CD4-positive, alpha-beta T cell treated with Interleukin-15 for 4 hours (primary cell): ENCODE results near the gene CDH8.
"Not testable (repeated sequence)": the region's sequence is repeated elsewhere in the genome, so short reads cannot be mapped to it uniquely, and the experiment has no call there.

ENCODE experiments used
- DNase-seq: peaks from one replicate; pipeline ENCODE4 v3.0.0-alpha.2; 2020; ENCODE audit warnings: low spot score

CDH8 gene

GRCh38 chr16:61934601-61935000 is 101.6 kb downstream of the CDH8 start:
- DNase-seq, result no peak

- DNase-seq, result no peak
These were observed 106.5 kb downstream of the CDH8 start for GRCh38 chr16:61929776-61930175.

- DNase-seq, result no peak
These were observed 109.5 kb downstream of the CDH8 start for GRCh38 chr16:61926766-61927165.

- DNase-seq, result no peak
These were observed 112.6 kb downstream of the CDH8 start for GRCh38 chr16:61923629-61924028.

GRCh38 chr16:61921373-61921772 is 114.9 kb downstream of the CDH8 start:
- no peak for DNase-seq

- DNase-seq, result not testable (repeated sequence)
These were observed 118.1 kb downstream of the CDH8 start for GRCh38 chr16:61917865-61918826.

GRCh38 chr16:61915569-61915968 is 120.7 kb downstream of the CDH8 start:
- no peak for DNase-seq

GRCh38 chr16:61909074-61909473 is 127.2 kb downstream of the CDH8 start:
- DNase-seq, result no peak

GRCh38 chr16:61908426-61908825 is 127.8 kb downstream of the CDH8 start:
- no peak for DNase-seq

GRCh38 chr16:61901689-61902088 is 134.5 kb downstream of the CDH8 start:
- no peak for DNase-seq

- DNase-seq, result no peak
These were observed 135.8 kb downstream of the CDH8 start for GRCh38 chr16:61900482-61900881.

GRCh38 chr16:61897657-61898056 is 138.6 kb downstream of the CDH8 start:
- DNase-seq, result no peak

GRCh38 chr16:61892531-61892930 is 143.7 kb downstream of the CDH8 start:
- no peak for DNase-seq

- no peak for DNase-seq
These were observed 144.8 kb downstream of the CDH8 start for GRCh38 chr16:61891460-61891859.

GRCh38 chr16:61890386-61890785 is 145.9 kb downstream of the CDH8 start:
- DNase-seq, result no peak

GRCh38 chr16:61887903-61888302 is 148.3 kb downstream of the CDH8 start:
- DNase-seq, result no peak

GRCh38 chr16:61885343-61885742 is 150.9 kb downstream of the CDH8 start:
- DNase-seq, result no peak

- no peak for DNase-seq
These were observed 156.9 kb downstream of the CDH8 start for GRCh38 chr16:61879306-61879705.

GRCh38 chr16:61877436-61877835 is 158.8 kb downstream of the CDH8 start:
- DNase-seq, result no peak

GRCh38 chr16:61872778-61873119 is 163.5 kb downstream of the CDH8 start:
- no peak for DNase-seq

- no peak for DNase-seq
These were observed 164.1 kb downstream of the CDH8 start for GRCh38 chr16:61871837-61872777.

- no peak for DNase-seq
These were observed 173.8 kb downstream of the CDH8 start for GRCh38 chr16:61862221-61863155.
